Measurements from ENCODE around the gene SAT2.
"Not testable (repeated sequence)": the region's sequence is repeated elsewhere in the genome, so short reads cannot be mapped to it uniquely, and the experiment has no call there.

Gene SAT2

DNA sequence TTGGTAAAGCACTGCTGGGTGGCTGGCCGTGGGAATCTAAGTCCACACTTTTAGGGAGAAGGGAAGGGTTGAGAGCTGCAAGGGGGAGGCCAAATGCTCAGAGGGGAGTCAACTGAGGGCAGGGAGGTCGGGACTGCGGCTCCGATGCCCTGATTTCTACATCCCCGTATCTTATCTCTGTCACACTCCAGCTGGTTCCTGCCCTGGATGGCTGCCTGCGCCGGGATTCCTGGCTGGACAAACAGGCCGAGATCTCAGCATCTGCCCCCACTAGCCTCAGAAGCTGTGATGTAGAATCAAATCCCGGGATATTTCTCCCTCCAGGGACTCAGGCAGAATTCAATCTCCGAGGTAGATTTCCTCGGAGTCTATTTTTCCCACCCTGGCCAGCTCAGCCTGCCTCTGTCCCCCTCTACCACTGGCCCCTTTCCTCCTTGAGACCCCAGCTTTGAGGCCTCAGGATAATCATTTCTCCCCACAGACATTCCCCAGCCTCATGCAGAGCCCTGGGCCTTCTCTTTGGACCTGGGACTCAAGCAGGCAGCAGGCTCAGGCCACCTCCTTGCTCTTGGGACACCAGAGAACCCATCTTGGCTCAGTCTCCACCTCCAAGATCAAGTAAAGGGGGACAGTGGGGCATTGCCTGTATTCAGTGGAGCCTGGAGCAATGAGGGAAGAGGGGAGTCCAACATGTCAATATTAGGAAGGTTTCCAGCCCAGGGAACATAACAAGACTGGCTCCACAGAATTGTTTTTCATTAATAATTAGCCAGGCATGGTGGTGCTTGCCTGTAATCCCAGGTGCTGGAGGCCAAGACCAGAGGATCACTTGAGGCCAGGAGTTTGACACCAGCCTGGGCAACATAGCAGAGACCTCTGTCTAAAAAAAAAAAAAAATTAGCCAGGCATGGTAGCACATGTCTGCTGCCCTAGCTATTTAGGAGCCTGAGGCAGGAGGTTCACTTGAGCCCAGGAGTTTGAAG, 4.1 kb upstream of the SAT2 start:
- Histone ChIP-seq H3K4me1 (ENCODE audit: control insufficient read depth, insufficient read depth, low read length) (peaks cover 3% of the 10 kb centered on the region), H3K4me2 (ENCODE audit: low read length) (no peak overlapping the region), H3K36me3 (ENCODE audit: insufficient read depth, low read length) (no peaks in the 10 kb centered on the region), H3K27me3 (ENCODE audit: control insufficient read depth, insufficient read depth, low read length) (peaks cover 5% of the 10 kb centered on the region), H3K9me3 (replicated peaks; ENCODE audit: low read length) (no peaks in the 10 kb centered on the region), H3K4me3 (ENCODE audit: low read length) (no peak overlapping the region), H3K9ac (ENCODE audit: low read depth, low read length) (no peak overlapping the region)

DNA sequence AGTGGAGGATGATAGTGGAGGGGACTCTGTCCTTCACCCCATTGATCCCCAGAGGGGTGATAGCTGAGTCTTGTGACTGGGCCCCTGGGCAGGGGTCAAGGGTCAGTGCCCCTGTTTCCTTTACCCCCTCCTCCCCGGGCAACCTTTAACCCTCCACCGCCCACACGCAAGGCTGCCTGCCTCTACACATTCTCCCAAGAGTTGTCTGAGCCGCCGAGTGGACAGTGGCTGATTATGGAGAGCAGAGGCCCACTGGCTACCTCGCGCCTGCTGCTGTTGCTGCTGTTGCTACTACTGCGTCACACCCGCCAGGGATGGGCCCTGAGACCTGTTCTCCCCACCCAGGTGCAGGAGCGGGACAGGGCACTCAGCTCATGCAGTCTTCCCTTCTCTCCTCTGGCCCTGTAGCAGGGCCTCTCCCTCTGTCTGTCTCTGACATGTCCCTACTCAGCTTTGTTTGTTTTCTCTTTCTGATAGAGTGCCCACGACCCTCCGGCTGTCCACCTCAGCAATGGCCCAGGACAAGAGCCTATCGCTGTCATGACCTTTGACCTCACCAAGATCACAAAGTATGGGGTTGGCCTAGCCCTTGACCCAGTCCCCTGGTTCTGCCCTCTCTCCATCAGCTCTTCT, 2.4 kb upstream of the SAT2 start, which contains the start of gene SHBG:
SHBG (plus strand) TSS at position 197 of the 633 bp plus-strand sequence; CDS start at position 235, 38 bp downstream.
- H3K4me1 ChIP-seq (ENCODE audit: control insufficient read depth, insufficient read depth, low read length), result peaks cover 7% of the 10 kb centered on the region
- no peak within 1 kb of the TSS for H3K4me2 ChIP-seq (ENCODE audit: low read length)
- no peak within 1 kb of the TSS for H3K4me3 ChIP-seq (ENCODE audit: low read length)
- no peaks in the 10 kb centered on the region for H3K9me3 ChIP-seq (replicated peaks; ENCODE audit: low read length)
- H3K27me3 ChIP-seq (ENCODE audit: control insufficient read depth, insufficient read depth, low read length), result no peaks in the 10 kb centered on the region
- H3K9ac ChIP-seq (ENCODE audit: low read depth, low read length), result no peak within 1 kb of the TSS
- no peaks in the 10 kb centered on the region for H3K36me3 ChIP-seq (ENCODE audit: insufficient read depth, low read length)

DNA sequence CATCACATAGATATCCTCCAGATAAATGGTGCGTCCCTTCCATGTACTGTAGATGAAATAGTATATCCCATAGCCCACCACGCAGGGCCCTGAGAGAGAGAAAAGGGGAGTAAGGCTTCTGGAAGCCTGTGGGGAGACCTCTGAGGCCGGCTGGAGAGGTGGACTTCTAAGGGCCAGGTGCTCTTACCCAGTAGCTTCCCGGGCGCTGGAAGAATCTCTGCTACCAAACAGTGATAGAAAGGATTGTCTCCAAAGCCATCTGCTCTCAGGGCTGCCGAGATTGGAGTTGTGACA, 718 bp downstream of the SAT2 start:
- Histone ChIP-seq H3K27me3 (ENCODE audit: control insufficient read depth, insufficient read depth, low read length) (no peaks in the 10 kb centered on the region), H3K4me2 (ENCODE audit: low read length) (peak overlapping the region; percentile 93), H3K36me3 (ENCODE audit: insufficient read depth, low read length) (no peaks in the 10 kb centered on the region), H3K9me3 (replicated peaks; ENCODE audit: low read length) (no peaks in the 10 kb centered on the region), H3K4me3 (ENCODE audit: low read length) (peak overlapping the region; percentile 85), H3K4me1 (ENCODE audit: control insufficient read depth, insufficient read depth, low read length) (peaks cover 7% of the 10 kb centered on the region), H3K9ac (ENCODE audit: low read depth, low read length) (peak overlapping the region; percentile 93)

DNA sequence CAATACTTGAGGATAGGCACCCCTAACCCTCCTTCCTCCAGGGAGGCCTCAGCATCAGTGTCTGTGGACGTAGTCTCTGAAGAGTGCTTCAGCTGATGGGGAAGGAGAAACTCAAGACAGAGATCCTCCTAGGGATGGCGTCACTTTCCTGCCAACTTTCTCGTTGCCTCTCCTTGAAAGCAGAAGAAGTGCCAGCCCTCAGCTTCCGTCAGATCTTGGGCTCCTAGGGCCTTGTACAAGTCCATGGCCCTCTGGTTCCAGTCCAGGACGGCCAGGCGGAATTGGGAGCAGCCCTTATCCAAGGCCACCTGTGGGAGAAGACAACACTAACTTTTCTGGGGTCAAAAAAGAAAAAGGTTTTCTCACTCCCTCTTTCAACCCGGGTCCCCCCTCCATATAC, 1.3 kb downstream of the SAT2 start:
- H3K9me3 ChIP-seq (replicated peaks; ENCODE audit: low read length), result no peaks in the 10 kb centered on the region
- H3K27me3 ChIP-seq (ENCODE audit: control insufficient read depth, insufficient read depth, low read length), result no peaks in the 10 kb centered on the region
- H3K4me3 ChIP-seq (ENCODE audit: low read length), result peak overlapping the region; percentile 85
- H3K4me2 ChIP-seq (ENCODE audit: low read length), result peak overlapping the region; percentile 93
- H3K36me3 ChIP-seq (ENCODE audit: insufficient read depth, low read length), result no peaks in the 10 kb centered on the region
- H3K4me1 ChIP-seq (ENCODE audit: control insufficient read depth, insufficient read depth, low read length), result peaks cover 7% of the 10 kb centered on the region
- H3K9ac ChIP-seq (ENCODE audit: low read depth, low read length), result peak overlapping the region; percentile 93

DNA sequence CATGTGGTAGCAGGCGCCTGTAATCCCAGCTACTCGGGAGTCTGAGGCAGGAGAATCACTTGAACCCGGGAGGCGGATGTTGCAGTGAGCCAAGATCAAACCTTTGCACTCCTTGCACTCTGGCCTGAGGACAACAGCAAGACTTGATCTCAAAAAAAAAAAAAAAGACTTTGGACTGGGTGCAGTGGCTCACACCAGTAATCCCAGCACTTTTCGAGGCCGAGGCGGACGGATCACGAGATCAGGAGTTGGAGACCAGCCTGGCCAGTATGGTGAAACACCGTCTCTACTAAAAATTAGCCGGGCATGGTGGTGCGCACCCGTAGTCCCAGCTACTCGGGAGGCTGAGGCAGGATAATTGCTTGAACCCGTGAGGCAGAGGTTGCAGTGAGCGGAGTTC, 1.9 kb downstream of the SAT2 start:
- not testable (repeated sequence) for H3K4me2 ChIP-seq (ENCODE audit: low read length); H3K9ac ChIP-seq (ENCODE audit: low read depth, low read length); H3K4me1 ChIP-seq (ENCODE audit: control insufficient read depth, insufficient read depth, low read length); H3K4me3 ChIP-seq (ENCODE audit: low read length); H3K9me3 ChIP-seq (replicated peaks; ENCODE audit: low read length); H3K36me3 ChIP-seq (ENCODE audit: insufficient read depth, low read length); H3K27me3 ChIP-seq (ENCODE audit: control insufficient read depth, insufficient read depth, low read length)

DNA sequence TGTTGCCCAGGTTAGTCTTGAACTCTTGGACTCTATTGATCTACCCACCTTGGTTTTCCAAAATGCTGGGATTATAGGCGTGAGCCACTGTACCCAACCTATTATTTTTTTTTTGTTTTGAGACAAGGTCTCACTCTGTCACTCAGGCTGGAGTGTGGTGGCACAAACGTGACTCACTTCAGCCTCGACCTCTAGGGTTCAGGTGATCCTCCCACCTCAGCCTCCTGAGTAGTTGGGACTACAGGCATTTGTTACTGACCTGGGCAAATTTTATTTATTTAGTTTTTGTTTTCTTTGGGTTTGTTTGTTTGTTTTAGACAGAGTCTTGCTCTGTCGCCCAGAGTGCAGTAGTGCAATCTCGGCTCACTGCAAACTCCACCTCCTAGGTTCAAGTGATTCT, 4.0 kb downstream of the SAT2 start:
- H3K27me3 ChIP-seq (ENCODE audit: control insufficient read depth, insufficient read depth, low read length), result no peaks in the 10 kb centered on the region
- H3K4me1 ChIP-seq (ENCODE audit: control insufficient read depth, insufficient read depth, low read length), result peaks cover 7% of the 10 kb centered on the region
- no peaks in the 10 kb centered on the region for H3K9me3 ChIP-seq (replicated peaks; ENCODE audit: low read length)
- no peaks in the 10 kb centered on the region for H3K36me3 ChIP-seq (ENCODE audit: insufficient read depth, low read length)
- H3K4me2 ChIP-seq (ENCODE audit: low read length), result no peak overlapping the region
- no peak overlapping the region for H3K4me3 ChIP-seq (ENCODE audit: low read length)
- no peak overlapping the region for H3K9ac ChIP-seq (ENCODE audit: low read depth, low read length)

DNA sequence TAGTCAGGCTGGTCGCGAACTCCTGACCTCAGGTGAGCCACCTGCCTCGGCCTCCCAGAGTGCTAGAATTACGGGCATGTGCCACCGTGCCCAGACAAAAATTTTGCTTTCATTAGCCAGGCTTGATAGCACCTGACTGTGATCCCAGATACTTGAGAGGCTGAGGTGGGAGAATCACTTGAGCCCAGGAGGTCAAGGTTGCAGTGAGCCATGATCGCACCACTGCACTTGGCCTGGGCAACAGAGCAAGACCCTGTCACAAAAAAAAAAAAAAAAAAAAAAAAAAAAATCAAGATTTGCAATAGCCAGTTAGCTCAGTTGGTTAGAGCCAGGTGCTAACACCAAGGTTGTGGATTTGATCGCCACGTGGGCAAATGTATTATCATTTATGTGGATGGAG, 6.8 kb downstream of the SAT2 start:
- Histone ChIP-seq H3K4me2 (ENCODE audit: low read length) (no peak overlapping the region), H3K36me3 (ENCODE audit: insufficient read depth, low read length) (no peaks in the 10 kb centered on the region), H3K4me3 (ENCODE audit: low read length) (no peak overlapping the region), H3K9me3 (replicated peaks; ENCODE audit: low read length) (no peaks in the 10 kb centered on the region), H3K4me1 (ENCODE audit: control insufficient read depth, insufficient read depth, low read length) (no peaks in the 10 kb centered on the region), H3K9ac (ENCODE audit: low read depth, low read length) (no peak overlapping the region), H3K27me3 (ENCODE audit: control insufficient read depth, insufficient read depth, low read length) (no peaks in the 10 kb centered on the region)

DNA sequence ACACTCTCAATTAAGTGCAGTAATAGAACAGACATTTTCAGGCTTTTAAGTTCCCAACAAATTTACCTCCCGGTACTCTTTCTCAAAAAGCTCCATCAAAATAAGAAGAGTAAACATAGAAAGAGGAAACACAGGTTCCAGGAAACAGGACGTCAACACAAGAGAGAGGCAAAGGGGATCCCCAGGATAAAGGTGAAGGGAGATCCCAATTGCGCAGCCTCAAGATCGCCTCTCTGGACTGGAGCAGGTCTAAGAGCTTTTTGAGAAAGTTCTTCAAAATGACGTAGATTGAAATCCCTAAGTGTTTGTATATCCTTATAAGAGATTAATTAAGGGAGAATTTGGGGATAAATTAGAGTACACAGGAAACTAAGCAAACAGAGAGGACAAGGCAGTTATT, 9.0 kb downstream of the SAT2 start:
- no peak overlapping the region for H3K4me2 ChIP-seq (ENCODE audit: low read length)
- no peaks in the 10 kb centered on the region for H3K36me3 ChIP-seq (ENCODE audit: insufficient read depth, low read length)
- H3K9ac ChIP-seq (ENCODE audit: low read depth, low read length), result no peak overlapping the region
- no peaks in the 10 kb centered on the region for H3K9me3 ChIP-seq (replicated peaks; ENCODE audit: low read length)
- no peaks in the 10 kb centered on the region for H3K27me3 ChIP-seq (ENCODE audit: control insufficient read depth, insufficient read depth, low read length)
- H3K4me1 ChIP-seq (ENCODE audit: control insufficient read depth, insufficient read depth, low read length), result peaks cover 2% of the 10 kb centered on the region
- no peak overlapping the region for H3K4me3 ChIP-seq (ENCODE audit: low read length)

DNA sequence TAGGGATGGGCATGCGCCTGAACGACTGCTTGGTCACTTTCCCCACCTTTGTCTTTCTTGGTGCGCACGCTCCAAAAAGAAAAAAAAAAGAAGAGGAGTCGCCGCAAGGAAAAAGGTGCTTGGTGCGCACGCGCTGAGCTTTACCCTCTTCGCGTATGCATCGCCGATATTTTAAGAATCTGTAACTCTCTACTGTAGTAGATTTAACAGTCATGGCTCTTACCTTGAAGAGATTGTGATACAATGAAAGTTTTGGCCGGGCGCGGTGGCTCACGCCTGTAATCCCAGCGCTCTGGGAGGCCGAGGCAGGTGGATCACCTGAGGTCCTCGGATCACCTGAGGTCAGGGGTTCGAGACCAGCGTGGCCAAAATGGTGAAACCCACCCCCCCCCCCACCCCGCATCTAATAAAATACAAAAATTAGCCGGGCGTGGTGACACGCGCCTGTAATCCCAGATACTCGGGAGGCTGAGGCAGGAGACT, 12.3 kb downstream of the SAT2 start:
- Histone ChIP-seq H3K4me1 (ENCODE audit: control insufficient read depth, insufficient read depth, low read length) (peaks cover 24% of the 10 kb centered on the region), H3K27me3 (ENCODE audit: control insufficient read depth, insufficient read depth, low read length) (no peaks in the 10 kb centered on the region), H3K9me3 (replicated peaks; ENCODE audit: low read length) (no peaks in the 10 kb centered on the region), H3K4me3 (ENCODE audit: low read length) (peak overlapping the region; percentile 71), H3K36me3 (ENCODE audit: insufficient read depth, low read length) (peaks cover 8% of the 10 kb centered on the region), H3K4me2 (ENCODE audit: low read length) (peak overlapping the region; percentile 84), H3K9ac (ENCODE audit: low read depth, low read length) (peak overlapping the region; percentile 66)

DNA sequence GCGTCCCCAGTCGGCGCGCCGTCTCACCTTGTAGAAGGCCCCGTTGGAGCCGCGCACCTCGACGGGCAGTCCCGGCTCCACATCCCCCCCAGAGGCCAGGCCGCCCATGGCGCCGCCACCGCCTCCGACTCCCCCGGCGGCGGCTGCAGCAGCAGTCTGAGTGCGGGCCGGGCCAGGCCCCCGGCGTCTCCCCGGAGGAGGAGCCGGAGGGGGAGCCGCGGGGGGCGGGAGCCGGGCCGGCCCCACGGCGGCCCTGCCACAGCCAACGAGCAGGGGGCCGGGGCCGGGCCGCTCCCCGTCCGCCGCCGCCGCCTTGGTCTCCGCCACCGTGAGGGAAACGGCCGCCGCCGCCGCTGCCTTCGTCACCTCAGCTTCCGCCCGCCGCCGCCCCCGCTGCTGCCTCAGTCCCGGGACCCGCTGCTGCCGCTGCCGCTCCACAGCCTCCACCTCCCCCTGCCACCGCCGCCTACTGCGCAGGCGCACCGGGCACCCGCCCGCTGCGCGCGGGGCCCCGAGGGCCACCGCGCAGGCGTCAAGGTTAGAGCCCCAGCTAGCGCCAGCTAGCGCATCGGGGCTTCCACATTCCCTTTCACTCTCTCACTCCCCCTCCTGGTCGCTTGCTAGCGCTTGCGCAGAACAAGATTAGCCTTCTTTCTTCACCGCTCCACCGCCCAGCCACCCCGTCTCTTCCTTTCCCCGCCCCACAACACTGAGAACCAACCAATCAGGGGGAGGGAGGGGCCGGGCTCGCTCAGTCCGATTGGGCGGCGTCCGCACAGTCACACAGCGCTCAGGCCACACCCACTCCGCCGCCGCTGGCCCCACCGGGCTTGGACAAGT, 13.0 kb downstream of the SAT2 start, which contains the start of gene FXR2:
FXR2 (minus strand) TSS at position 473 of the 840 bp plus-strand sequence; CDS start at position 108, 365 bp downstream.
- Histone ChIP-seq H3K36me3 (ENCODE audit: insufficient read depth, low read length) (peaks cover 8% of the 10 kb centered on the region), H3K9ac (ENCODE audit: low read depth, low read length) (peak within 1 kb of the TSS; percentile 94), H3K4me3 (ENCODE audit: low read length) (peak within 1 kb of the TSS; percentile 87), H3K4me2 (ENCODE audit: low read length) (peak within 1 kb of the TSS; percentile 86), H3K27me3 (ENCODE audit: control insufficient read depth, insufficient read depth, low read length) (no peaks in the 10 kb centered on the region), H3K9me3 (replicated peaks; ENCODE audit: low read length) (no peaks in the 10 kb centered on the region), H3K4me1 (ENCODE audit: control insufficient read depth, insufficient read depth, low read length) (peaks cover 24% of the 10 kb centered on the region)

All from skeletal muscle satellite cell (primary cell).